ENCODE data around the gene PKHD1. TPM values are rescaled to one million over a fixed set of nuclear protein-coding genes. Genes with fewer than 3 reads are reported as not detected.

PKHD1 gene
- total RNA-seq, 1 experiment from 2014 or later, result 0.09 TPM

DNA sequence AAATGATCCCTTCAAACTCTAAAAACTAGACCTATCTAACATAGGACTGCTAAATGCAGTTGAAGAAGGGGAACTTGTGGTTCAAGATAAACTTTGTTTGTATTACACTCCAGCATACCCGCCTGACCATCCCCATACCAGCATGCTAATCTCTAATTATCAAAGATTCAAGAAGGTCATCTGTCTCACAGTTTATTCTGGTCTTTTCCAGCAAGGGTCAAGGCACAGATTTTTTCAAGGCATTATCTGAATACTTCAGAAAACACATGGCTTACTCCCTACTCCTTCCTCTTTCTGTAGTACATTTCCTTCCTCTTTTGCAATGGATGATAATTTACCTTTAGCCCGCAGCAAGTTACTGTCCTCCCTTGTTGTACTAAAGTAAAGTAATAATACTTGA lies 174.1 kb downstream of the PKHD1 start:
- H3K4me1 Mint-ChIP-seq, result peaks cover 5 to 6% of the 10 kb centered on the region in 2 experiments
- Histone ChIP-seq H2BK20ac (ENCODE audit: low read depth, low read length, poor library complexity, severe bottlenecking) (no peak overlapping the region), H3K56ac (ENCODE audit: insufficient read length, low read depth, low read length) (no peak overlapping the region), H3K79me1 (ENCODE audit: insufficient read depth, low read depth, low read length, poor library complexity, severe bottlenecking) (no peaks in the 10 kb centered on the region), H2BK15ac (ENCODE audit: low read depth, low read length) (no peak overlapping the region), H3K23ac (ENCODE audit: insufficient read length, low read depth, low read length) (no peak overlapping the region), H3K27me3 (ENCODE audit: insufficient read depth, low read length) (no peaks in the 10 kb centered on the region), H2AFZ (ENCODE audit: low read length) (no peak overlapping the region), H4K8ac (replicated peaks; ENCODE audit: insufficient read length, low read depth, low read length) (no peak overlapping the region), H3K4me1 (ENCODE audit: insufficient read depth, low read length) (peaks cover 2% of the 10 kb centered on the region; the same call in 1 of the 2 replicates), H3T11ph (ENCODE audit: low read length) (no peak overlapping the region), H2BK5ac (ENCODE audit: insufficient read length, low read length) (no peak overlapping the region), H3K79me2 (ENCODE audit: insufficient read depth, low read length) (no peaks in the 10 kb centered on the region), H3K14ac (ENCODE audit: insufficient read depth, low read length) (no peak overlapping the region), H3K18ac (ENCODE audit: insufficient read length, low read depth, low read length) (no peak overlapping the region), H4K91ac (ENCODE audit: insufficient read length, low read depth, low read length) (no peak overlapping the region), H2BK12ac (ENCODE audit: insufficient read length, low read depth, low read length) (no peak overlapping the region), H2BK120ac (ENCODE audit: low read depth, low read length, poor library complexity, severe bottlenecking) (no peak overlapping the region), H3K9ac (ENCODE audit: extremely low read depth, insufficient read length, low read length) (no peak overlapping the region), H3K9me3 (ENCODE audit: control insufficient read depth, low read depth, low read length) (no peaks in the 10 kb centered on the region), H3K4ac (ENCODE audit: low read depth, low read length) (no peak overlapping the region), H4K5ac (ENCODE audit: insufficient read length, low read depth, low read length) (no peak overlapping the region), H3K27ac (ENCODE audit: insufficient read length, low read depth, low read length) (no peak overlapping the region), H4K20me1 (ENCODE audit: control insufficient read depth, insufficient read depth, insufficient read length) (no peaks in the 10 kb centered on the region), H3K23me2 (ENCODE audit: insufficient read length, low read depth, low read length, poor library complexity, severe bottlenecking) (no peaks in the 10 kb centered on the region), H3K4me2 (ENCODE audit: insufficient read depth, insufficient read length, low read length) (no peak overlapping the region), H2AK5ac (ENCODE audit: insufficient read length, low read length) (no peak overlapping the region)
- H3K36me3 Mint-ChIP-seq (ENCODE audit: insufficient read depth in 1 of 3, low read depth in 3 of 3), result peaks cover 0 to under 1% (median under 1%) of the 10 kb centered on the region in 3 experiments; a peak in 3 of 7 replicates
- no peak overlapping the region for H3K27ac Mint-ChIP-seq
- H3K27me3 Mint-ChIP-seq (ENCODE audit: low read depth), result peaks cover under 1% of the 10 kb centered on the region; the same call in 1 of the 2 replicates
- H3K9me3 Mint-ChIP-seq, result peaks cover 1 to 2% of the 10 kb centered on the region in 2 experiments; a peak in 2 of 5 replicates
- H3K4me3 Mint-ChIP-seq, result no peak overlapping the region
- DNase-seq, result no peak
- TF ChIP-seq, protein P1, sequence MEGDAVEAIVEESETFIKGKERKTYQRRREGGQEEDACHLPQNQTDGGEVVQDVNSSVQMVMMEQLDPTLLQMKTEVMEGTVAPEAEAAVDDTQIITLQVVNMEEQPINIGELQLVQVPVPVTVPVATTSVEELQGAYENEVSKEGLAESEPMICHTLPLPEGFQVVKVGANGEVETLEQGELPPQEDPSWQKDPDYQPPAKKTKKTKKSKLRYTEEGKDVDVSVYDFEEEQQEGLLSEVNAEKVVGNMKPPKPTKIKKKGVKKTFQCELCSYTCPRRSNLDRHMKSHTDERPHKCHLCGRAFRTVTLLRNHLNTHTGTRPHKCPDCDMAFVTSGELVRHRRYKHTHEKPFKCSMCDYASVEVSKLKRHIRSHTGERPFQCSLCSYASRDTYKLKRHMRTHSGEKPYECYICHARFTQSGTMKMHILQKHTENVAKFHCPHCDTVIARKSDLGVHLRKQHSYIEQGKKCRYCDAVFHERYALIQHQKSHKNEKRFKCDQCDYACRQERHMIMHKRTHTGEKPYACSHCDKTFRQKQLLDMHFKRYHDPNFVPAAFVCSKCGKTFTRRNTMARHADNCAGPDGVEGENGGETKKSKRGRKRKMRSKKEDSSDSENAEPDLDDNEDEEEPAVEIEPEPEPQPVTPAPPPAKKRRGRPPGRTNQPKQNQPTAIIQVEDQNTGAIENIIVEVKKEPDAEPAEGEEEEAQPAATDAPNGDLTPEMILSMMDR (conservative IDR thresholded peaks at IDR 0.05), result no peak
- WGBS (ENCODE audit: extremely low coverage, insufficient read length, low lambda C conversion rate), result no CpG with 5 or more reads among the region's 2 CpGs
